H7 (cell line): ENCODE measurements around the gene GAGE2A. TPM values are rescaled to one million over a fixed set of nuclear protein-coding genes. Genes with fewer than 3 reads are reported as not detected.

Source experiments
- DNase-seq: peaks from one replicate; pipeline ENCODE4 v3.0.0; 2012
- H3K27me3 ChIP-seq: 2 replicates; pipeline ENCODE4 v1.6.0; 2011; ENCODE audit warnings: mild to moderate bottlenecking, low read length; ENCODE audit not compliant: control insufficient read depth, insufficient read depth
- H3K36me3 ChIP-seq: replicated peaks from 2 replicates; pipeline ENCODE4 v1.5.1; 2011; ENCODE audit warnings: low read length; ENCODE audit not compliant: control insufficient read depth, insufficient read depth
- H3K4me3 ChIP-seq: 2 replicates; pipeline ENCODE4 v1.5.1; 2011; ENCODE audit warnings: low read depth, mild to moderate bottlenecking, control low read depth, low read length, moderate library complexity; ENCODE audit not compliant: insufficient read depth
- total RNA-seq: library from RNA; depleted of rRNA; stranded (reverse); fragments of >200 nt; shearing (Covaris generic); gene quantifications from 2 replicates; pipeline ENCODE4 v1.2.3, GENCODE V29; 2014; rRNA removed

GAGE2A gene
- total RNA-seq, 1 experiment from 2014 or later = not detected

DNA sequence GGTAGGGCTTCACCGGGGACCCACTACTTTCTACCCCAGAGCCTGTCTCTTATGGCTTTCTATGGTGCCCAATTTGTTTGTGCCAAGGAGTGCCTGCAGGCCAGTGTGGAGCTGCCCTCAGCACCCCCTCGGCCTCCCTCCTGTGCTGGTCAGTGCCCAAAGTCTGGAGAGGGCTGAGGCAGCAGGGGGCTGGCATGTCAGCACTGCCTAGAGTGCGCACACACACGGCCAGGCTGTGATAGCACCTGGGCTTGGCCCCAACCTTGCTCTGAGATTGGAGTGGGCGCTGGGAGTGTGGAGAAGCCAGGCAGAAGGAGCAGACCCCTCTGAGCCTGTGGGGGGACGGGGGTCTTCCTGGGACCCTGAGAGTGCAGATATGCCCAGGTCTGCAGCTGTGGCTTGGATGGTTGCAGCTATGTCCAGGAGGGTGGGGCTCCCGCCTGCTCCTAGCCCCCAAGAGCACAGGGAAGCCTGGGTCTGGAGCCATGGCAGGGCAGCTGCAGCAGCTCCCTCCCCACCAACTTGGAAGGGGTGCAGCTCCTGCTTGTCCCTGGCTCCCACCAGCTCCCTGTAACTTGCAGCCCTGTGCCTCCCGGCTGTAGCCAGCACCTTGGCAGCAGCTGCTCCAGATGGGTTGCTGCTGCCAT lies 55.8 kb downstream of the GAGE2A start:
- no peak for DNase-seq
- no peaks in the 10 kb centered on the region for H3K27me3 ChIP-seq
- no peak overlapping the region for H3K4me3 ChIP-seq
- H3K36me3 ChIP-seq = no peaks in the 10 kb centered on the region

Other genes with a start within 250 kb of the GAGE2A start
- gene GAGE12C, start 57.3 kb upstream of the GAGE2A start, total RNA-seq = not detected in 2 replicates
- not detected in 2 replicates for gene GAGE12D, start 47.8 kb upstream of the GAGE2A start, total RNA-seq
- gene GAGE12E, start 38.2 kb upstream of the GAGE2A start, total RNA-seq = not detected in 2 replicates
- gene GAGE12F, start 28.7 kb upstream of the GAGE2A start, total RNA-seq = not detected in 2 replicates
- gene GAGE12G, start 19.1 kb upstream of the GAGE2A start, total RNA-seq = not detected in 2 replicates
- not detected in 2 replicates for gene GAGE12H, start 9.5 kb upstream of the GAGE2A start, total RNA-seq
- gene GAGE1, start 9.5 kb downstream of the GAGE2A start, total RNA-seq = not detected in 2 replicates
- gene PAGE1, start 106.5 kb downstream of the GAGE2A start, total RNA-seq = not detected in 2 replicates
- not detected in 2 replicates for gene PAGE4, start 239.8 kb downstream of the GAGE2A start, total RNA-seq